ENCODE results near the gene PRDM2. TPM values are rescaled to one million over a fixed set of nuclear protein-coding genes. Genes with fewer than 3 reads are reported as not detected.

Gene PRDM2
- total RNA-seq, 2 experiments from 2014 or later: 56.3 to 58.4 TPM

DNA sequence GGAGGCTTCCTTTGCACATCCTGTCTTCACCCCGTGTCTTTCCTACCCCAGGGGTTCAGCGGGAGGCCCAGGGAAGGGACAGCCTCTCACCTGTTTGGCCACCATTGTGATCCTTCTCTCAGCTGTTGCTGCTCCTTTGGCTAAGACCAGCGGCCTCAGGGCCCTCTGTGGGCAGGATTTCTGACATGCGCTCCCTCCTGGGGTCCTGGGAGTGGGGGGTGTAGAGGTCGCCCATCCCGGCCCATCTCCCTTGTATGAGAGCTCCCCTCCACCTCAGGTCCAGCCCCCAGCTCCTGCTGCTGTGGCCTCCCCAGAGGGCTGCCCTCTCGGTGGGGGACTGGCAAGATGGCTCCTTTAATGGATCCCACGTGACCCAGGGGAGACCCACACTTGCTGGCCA lies 120.5 kb downstream of the PRDM2 start:
- Mint-ChIP-seq H3K27ac (no peak overlapping the region), H3K4me3 (no peak overlapping the region), H3K4me1 (no peaks in the 10 kb centered on the region), H3K36me3 (ENCODE audit: low read depth) (no peaks in the 10 kb centered on the region), H3K9me3 (no peaks in the 10 kb centered on the region), H3K27me3 (no peaks in the 10 kb centered on the region)
- POLR2A ChIA-PET: no interaction called here
- CTCF ChIA-PET: no interaction called here
- no peak for DNase-seq

DNA sequence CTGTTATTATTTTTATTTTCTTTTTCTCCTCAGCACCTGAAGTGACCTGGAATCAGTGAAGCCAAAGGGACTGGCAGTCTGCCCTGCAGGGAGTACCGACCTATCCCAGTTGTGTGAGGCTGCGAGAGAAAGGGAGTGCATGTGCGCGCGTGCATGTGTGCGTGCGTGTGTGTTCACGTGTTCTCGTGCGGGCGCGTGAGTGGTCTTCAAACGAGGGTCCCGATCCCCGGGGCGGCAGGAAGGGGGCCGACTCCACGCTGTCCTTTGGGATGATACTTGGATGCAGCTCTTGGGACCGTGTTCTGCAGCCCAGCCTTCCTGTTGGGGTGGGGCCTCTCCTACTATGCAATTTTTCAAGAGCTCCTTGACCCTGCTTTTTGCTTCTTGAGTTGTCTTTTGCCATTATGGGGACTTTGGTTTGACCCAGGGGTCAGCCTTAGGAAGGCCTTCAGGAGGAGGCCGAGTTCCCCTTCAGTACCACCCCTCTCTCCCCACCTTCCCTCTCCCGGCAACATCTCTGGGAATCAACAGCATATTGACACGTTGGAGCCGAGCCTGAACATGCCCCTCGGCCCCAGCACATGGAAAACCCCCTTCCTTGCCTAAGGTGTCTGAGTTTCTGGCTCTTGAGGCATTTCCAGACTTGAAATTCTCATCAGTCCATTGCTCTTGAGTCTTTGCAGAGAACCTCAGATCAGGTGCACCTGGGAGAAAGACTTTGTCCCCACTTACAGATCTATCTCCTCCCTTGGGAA lies 123.3 kb downstream of the PRDM2 start:
- no peaks in the 10 kb centered on the region for H3K4me1 Mint-ChIP-seq
- ChIA-PET CTCF (no interaction called here), POLR2A (no interaction called here)
- no peak for DNase-seq
- no peak overlapping the region for H3K4me3 Mint-ChIP-seq
- no peak overlapping the region for H3K27ac Mint-ChIP-seq
- no peaks in the 10 kb centered on the region for H3K27me3 Mint-ChIP-seq
- no peaks in the 10 kb centered on the region for H3K9me3 Mint-ChIP-seq
- H3K36me3 Mint-ChIP-seq (ENCODE audit: low read depth): no peaks in the 10 kb centered on the region

DNA sequence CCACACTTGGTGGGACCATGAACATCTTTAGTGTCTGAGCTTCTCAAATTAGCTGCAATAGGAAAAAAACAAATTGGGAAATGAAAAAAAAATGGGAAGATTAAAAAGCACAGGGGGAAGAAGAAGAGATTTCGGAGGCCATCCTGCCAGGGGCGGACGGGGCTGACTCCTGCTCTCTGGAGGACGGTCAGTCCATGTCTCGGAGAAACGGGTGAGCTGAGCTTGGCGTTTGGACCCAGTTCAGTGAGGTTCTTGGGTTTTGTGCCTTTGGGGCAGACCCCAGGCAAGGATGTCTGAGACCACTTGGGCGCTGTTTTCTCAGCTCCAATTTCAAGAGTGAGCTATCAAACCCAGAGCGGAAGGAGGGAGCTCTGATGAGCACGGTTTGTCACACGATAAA lies 123.9 kb downstream of the PRDM2 start:
- H3K27me3 Mint-ChIP-seq: no peaks in the 10 kb centered on the region
- H3K27ac Mint-ChIP-seq: no peak overlapping the region
- no peaks in the 10 kb centered on the region for H3K9me3 Mint-ChIP-seq
- H3K36me3 Mint-ChIP-seq (ENCODE audit: low read depth): no peaks in the 10 kb centered on the region
- ChIA-PET CTCF (no interaction called here), POLR2A (no interaction called here)
- no peaks in the 10 kb centered on the region for H3K4me1 Mint-ChIP-seq
- H3K4me3 Mint-ChIP-seq: no peak overlapping the region
- DNase-seq: no peak

DNA sequence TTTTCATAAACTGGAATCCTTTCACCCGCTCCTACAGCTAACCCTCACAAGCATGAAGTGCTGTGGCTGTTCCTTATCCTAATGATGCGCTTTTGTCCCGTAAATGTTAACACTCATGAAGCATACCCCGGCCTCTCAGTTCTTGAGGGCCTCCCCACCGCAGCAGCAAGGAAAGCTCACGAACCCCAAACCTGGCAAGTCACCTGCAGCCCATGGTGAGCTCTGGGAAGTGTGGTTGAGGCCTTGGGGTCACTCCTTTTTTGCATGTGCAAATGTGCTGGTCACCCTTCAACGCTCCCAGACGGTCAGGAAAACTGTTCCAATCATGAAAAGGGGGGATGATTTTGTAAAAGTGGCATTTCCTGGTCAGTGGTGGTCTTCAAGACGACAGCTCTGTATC lies 124.6 kb downstream of the PRDM2 start:
- CTCF ChIA-PET: no interaction called here
- Mint-ChIP-seq H3K4me1 (no peaks in the 10 kb centered on the region), H3K27ac (no peak overlapping the region), H3K27me3 (no peaks in the 10 kb centered on the region), H3K36me3 (ENCODE audit: low read depth) (no peaks in the 10 kb centered on the region), H3K9me3 (no peaks in the 10 kb centered on the region), H3K4me3 (no peak overlapping the region)
- no peak for DNase-seq
- POLR2A ChIA-PET: no interaction called here

DNA sequence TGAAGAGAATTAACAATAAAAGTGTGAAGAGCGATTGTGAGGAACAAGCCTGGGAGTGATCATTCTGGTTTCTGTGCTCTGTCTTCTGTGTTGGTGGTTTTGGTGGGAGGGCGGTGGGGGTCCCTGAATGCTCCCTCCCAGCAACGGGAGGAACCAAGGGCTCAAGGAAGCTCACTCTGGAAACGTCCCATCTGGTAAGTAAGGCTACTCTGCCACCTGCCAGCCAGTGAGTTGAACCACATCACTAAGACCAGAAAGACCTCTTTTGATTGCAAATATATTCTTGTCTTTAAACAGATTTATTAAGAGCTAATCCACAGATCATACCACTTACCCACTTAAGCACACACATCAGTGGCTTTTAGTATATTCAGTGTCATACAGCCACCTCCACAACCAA lies 125.0 kb downstream of the PRDM2 start:
- POLR2A ChIA-PET: no interaction called here
- Mint-ChIP-seq H3K9me3 (no peaks in the 10 kb centered on the region), H3K4me3 (no peak overlapping the region), H3K36me3 (ENCODE audit: low read depth) (no peaks in the 10 kb centered on the region), H3K4me1 (no peaks in the 10 kb centered on the region), H3K27ac (no peak overlapping the region), H3K27me3 (no peaks in the 10 kb centered on the region)
- no peak for DNase-seq
- CTCF ChIA-PET: interaction anchor here (0.7 kb wide), 1 partner anchor 414 kb away, joined by 3 read pairs; no protein-coding TSS in a partner anchor

DNA sequence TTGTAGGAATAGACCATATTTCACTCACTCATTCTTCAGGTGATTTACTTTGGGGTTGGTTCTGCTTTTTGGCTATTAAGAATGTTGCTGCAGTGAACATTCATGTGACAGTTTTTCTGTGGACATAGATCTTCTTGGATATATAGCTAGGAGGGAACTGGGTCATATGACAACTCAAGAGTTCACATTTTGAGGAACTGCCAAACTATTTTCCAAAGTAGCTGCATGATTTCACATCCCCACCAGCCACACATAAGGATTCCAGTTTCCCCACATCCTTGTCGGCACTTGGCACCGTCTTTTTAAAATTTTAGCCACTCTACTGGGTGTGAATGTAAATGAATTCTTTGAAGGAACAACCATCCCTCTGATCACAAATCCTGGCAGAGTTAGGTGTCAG lies 126.0 kb downstream of the PRDM2 start:
- CTCF ChIA-PET: interaction anchor here (0.7 kb wide), 1 partner anchor 413 kb away, joined by 3 read pairs; no protein-coding TSS in a partner anchor

DNA sequence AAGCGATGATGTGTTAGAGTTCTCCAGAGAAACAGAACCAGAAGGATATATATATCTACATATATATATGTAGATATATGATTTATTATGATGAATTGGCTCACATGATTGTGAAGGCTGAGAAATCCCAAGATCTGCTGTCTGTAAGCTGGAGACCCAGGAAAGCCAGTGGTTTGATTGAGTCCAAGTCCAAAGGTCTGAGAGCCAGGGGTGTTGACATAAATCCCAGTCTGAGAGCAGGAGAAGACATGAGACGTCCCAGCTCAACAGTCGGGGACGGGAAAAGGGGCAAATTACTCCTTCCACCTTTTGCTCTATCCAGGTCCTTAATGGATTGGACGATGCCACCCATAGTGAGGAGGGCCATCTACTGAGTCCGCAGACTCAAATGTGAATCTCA lies 126.6 kb downstream of the PRDM2 start:
- ChIA-PET CTCF (no interaction called here), POLR2A (no interaction called here)
- Mint-ChIP-seq H3K4me3 (no peak overlapping the region), H3K9me3 (no peaks in the 10 kb centered on the region), H3K27ac (no peak overlapping the region), H3K27me3 (no peaks in the 10 kb centered on the region), H3K4me1 (no peaks in the 10 kb centered on the region), H3K36me3 (ENCODE audit: low read depth) (no peaks in the 10 kb centered on the region)
- no peak for DNase-seq

More for the DNA sequence above, 126.0 kb downstream of the PRDM2 start:
- DNase-seq: no peak
- H3K27ac Mint-ChIP-seq: no peak overlapping the region
- no peaks in the 10 kb centered on the region for H3K36me3 Mint-ChIP-seq (ENCODE audit: low read depth)
- no peak overlapping the region for H3K4me3 Mint-ChIP-seq
- no peaks in the 10 kb centered on the region for H3K4me1 Mint-ChIP-seq
- H3K9me3 Mint-ChIP-seq: no peaks in the 10 kb centered on the region
- H3K27me3 Mint-ChIP-seq: no peaks in the 10 kb centered on the region
- POLR2A ChIA-PET: no interaction called here

DNA sequence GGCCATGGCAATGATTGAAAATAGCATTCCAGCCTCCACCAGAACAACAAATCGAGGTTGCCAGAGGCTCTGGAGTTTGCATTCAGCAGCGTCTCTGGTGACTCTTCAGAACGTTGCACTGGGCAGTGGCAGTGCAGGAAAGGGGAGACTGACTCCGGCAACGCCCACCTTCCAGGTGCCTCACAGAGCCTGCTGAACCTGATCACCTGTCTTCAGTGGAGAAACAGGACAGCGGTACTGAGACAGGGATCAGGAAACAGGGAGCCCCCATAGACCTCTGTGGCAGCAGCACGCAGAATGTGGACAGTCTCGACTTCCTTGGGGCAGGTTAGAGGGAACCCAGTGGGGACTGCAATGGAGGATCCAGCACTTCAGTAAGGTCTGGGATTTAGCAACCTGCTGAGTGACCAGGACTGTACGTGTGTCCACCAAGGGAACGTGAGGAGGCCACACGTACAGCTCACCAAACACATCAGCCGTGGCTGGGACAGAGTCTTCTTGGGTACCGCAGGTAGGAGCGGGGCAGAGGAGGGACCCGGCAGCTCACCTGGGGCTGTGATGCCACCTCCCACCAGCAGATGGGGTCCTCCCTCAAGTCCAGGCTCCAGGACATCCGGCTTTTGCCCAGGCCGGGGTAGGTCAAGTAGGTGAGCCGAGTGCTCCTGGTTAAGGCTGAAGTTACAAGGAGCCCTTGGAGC lies 128.6 kb downstream of the PRDM2 start:
- DNase-seq: peak; percentile 46
- Mint-ChIP-seq H3K4me3 (no peak overlapping the region), H3K9me3 (no peaks in the 10 kb centered on the region), H3K4me1 (no peaks in the 10 kb centered on the region), H3K36me3 (ENCODE audit: low read depth) (no peaks in the 10 kb centered on the region), H3K27me3 (no peaks in the 10 kb centered on the region), H3K27ac (no peak overlapping the region)
- CTCF ChIA-PET: interaction anchor here (0.8 to 0.9 kb wide), 2 partner anchors 14 to 141 kb away, joined by 3 read pairs; no protein-coding TSS in a partner anchor
- POLR2A ChIA-PET: no interaction called here

DNA sequence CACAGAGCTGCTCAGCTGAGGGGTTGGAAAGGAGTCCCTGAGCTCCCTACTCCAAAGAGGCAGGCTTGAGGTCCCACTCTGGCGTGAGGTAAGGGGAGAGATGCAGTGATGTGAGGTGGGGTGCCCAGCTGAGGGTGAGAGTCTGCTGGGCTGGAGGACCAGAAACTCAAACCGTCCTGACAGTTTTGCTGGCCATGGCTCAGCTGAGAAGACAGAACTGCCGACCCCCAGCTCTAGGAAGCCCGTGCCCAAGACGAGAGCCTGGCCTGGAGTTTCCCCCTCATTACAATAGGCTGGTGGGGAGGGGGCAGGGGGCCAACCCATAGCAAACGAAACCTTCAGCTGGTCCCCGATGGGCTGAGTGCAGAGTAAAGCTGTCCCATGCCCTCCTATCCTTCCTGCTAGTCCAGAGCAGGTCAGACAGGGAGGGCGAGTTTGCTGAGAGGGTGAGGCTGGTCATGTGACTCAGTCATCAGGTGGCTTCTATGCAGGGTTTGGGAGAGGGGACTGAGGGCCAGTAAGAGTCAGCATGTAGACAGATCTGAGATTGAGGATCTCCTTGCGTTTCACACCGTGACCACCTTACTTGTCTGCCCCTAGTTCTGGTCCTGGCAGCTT lies 129.3 kb downstream of the PRDM2 start:
- H3K4me3 Mint-ChIP-seq: no peak overlapping the region
- ChIA-PET CTCF (interaction anchor here (0.8 to 0.9 kb wide), 2 partner anchors 14 to 141 kb away, joined by 3 read pairs; no protein-coding TSS in a partner anchor), POLR2A (no interaction called here)
- no peaks in the 10 kb centered on the region for H3K9me3 Mint-ChIP-seq
- no peak overlapping the region for H3K27ac Mint-ChIP-seq
- H3K4me1 Mint-ChIP-seq: no peaks in the 10 kb centered on the region
- no peaks in the 10 kb centered on the region for H3K27me3 Mint-ChIP-seq
- no peaks in the 10 kb centered on the region for H3K36me3 Mint-ChIP-seq (ENCODE audit: low read depth)
- DNase-seq: no peak

DNA sequence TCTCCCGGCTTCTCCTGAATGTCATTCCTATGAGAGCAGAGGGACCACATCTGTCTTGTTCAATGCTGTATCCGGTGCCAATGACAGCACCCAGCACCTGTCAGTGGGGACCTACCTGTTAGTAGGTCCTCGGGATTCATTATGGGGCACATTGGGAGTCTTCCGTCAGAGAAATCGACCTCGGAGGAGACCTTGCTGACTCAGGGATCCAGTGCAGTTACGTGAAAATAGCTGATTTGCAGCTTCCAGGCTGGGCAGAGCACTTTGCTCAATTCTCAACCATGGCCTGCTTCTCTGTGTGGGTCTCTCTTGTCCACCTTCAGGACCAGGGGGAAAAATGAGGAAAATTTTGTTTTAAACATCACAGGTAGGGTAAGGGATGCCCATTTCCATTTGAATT lies 130.2 kb downstream of the PRDM2 start:
- Mint-ChIP-seq H3K4me1 (no peaks in the 10 kb centered on the region), H3K27ac (no peak overlapping the region)
- CTCF ChIA-PET: no interaction called here

DNA sequence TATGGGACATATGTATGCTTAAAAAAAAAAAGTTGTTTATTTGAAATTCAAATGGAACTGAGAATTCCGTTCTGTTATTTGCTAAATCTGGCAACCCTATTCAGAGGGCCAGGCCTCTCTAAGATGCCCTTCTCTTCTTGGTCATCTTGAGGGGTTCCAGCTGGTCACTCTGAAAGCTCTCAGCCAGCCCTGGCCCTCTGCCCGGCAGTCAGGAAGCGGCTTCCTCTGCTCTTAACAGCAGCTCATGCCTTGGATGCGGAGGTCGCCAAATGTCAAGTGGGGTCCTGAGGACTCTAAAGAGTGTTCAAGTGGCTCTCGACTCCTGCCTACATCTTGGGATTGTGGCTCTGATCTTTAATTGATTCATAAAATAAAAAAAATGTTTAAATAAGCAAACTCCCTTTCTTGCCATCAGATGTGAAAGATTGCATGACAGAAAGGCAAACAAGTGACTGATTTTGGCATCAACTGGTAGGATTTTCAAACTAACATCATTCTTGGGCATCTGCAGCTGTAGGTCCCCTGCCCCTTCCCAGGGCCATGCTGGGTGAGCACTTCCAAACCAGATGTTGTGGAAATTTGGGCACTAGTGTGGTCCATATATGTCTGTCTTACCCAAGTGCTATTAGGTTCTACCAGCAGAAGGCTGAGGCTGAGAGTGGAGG lies 130.8 kb downstream of the PRDM2 start:
- H3K4me1 Mint-ChIP-seq: no peaks in the 10 kb centered on the region
- peaks cover 4% of the 10 kb centered on the region for H3K27me3 Mint-ChIP-seq
- DNase-seq: no peak
- ChIA-PET POLR2A (no interaction called here), CTCF (no interaction called here)
- H3K4me3 Mint-ChIP-seq: no peak overlapping the region
- no peaks in the 10 kb centered on the region for H3K36me3 Mint-ChIP-seq (ENCODE audit: low read depth)
- H3K27ac Mint-ChIP-seq: no peak overlapping the region
- no peaks in the 10 kb centered on the region for H3K9me3 Mint-ChIP-seq

More for the DNA sequence above, 130.2 kb downstream of the PRDM2 start:
- no peaks in the 10 kb centered on the region for H3K9me3 Mint-ChIP-seq
- POLR2A ChIA-PET: no interaction called here
- no peaks in the 10 kb centered on the region for H3K36me3 Mint-ChIP-seq (ENCODE audit: low read depth)
- no peak for DNase-seq
- no peaks in the 10 kb centered on the region for H3K27me3 Mint-ChIP-seq
- H3K4me3 Mint-ChIP-seq: no peak overlapping the region

DNA sequence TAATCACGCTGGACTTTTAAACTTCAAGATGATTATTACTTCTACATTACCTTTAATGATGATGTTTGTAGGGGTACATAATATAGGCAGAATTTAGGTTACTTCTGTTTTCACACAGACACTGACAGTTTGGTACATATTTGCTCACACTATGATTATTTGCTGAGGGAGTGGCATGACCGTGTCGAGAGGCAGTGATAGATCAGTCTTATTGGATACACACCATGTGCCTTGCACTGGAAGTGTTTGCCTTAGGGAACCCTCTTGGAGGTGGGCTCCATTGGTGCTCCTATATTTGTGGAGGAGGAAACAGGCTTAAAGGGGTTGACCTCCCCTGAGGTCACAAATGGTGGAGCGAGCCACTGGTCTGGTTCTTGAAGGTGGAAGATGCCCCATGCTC lies 132.1 kb downstream of the PRDM2 start:
- H3K4me3 Mint-ChIP-seq: no peak overlapping the region
- H3K9me3 Mint-ChIP-seq: no peaks in the 10 kb centered on the region
- no peak overlapping the region for H3K27ac Mint-ChIP-seq
- POLR2A ChIA-PET: no interaction called here
- H3K36me3 Mint-ChIP-seq (ENCODE audit: low read depth): no peaks in the 10 kb centered on the region
- DNase-seq: no peak
- H3K27me3 Mint-ChIP-seq: peaks cover 7% of the 10 kb centered on the region
- CTCF ChIA-PET: no interaction called here
- H3K4me1 Mint-ChIP-seq: no peaks in the 10 kb centered on the region

DNA sequence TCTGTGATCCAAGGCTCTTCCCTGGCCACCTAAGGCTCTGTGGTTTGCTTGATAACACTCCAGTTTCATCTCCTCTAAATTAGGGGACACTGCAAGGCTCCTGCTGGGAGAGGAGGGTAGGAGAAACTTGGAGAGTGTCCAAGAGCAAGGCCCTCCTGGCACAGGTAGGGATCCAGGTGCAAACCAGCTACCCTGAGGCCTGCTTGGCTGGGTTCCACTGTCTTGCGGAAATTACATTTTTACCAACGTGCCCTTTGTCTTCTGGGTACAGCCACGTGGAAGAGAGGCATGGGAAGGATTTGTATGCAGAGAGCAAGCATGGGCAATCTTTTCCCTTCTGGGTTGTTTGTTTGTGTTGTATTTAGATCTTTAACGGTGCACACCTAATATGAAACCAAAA lies 132.5 kb downstream of the PRDM2 start:
- H3K4me1 Mint-ChIP-seq: no peaks in the 10 kb centered on the region
- ChIA-PET POLR2A (no interaction called here), CTCF (no interaction called here)
- H3K4me3 Mint-ChIP-seq: no peak overlapping the region
- no peak for DNase-seq
- peaks cover 7% of the 10 kb centered on the region for H3K27me3 Mint-ChIP-seq
- H3K36me3 Mint-ChIP-seq (ENCODE audit: low read depth): no peaks in the 10 kb centered on the region
- no peak overlapping the region for H3K27ac Mint-ChIP-seq
- H3K9me3 Mint-ChIP-seq: no peaks in the 10 kb centered on the region

All from activated CD4-positive, alpha-beta memory T cell treated with anti-CD3 and anti-CD28 coated beads, Interleukin-2, amount 10 ng/mL, durations not matched to agents 7 days and 5 days (primary cell).